Naive B cell (primary cell): ENCODE data around the gene NELFE. TPM values are rescaled to one million over a fixed set of nuclear protein-coding genes. Genes with fewer than 3 reads are reported as not detected.

Experiments
- ATAC-seq, 2 donors: fragments of 150-1000 bp; cut with Tn5 transposase; 2 replicates each; pipeline ENCODE4 v1.10.0; 2021; ENCODE audit warnings: low read depth in 2 of 2, mild to moderate bottlenecking in 2 of 2, moderate library complexity in 2 of 2
- DNase-seq: peaks from one replicate; pipeline ENCODE4 v3.0.0; 2022
- H3K27ac Mint-ChIP-seq, 6 donors: one replicate each; pipeline ENCODE4 v1.8.0; 2020 to 2022; ENCODE audit warnings: mild to moderate bottlenecking in 6 of 6, mixed read lengths in 6 of 6, moderate library complexity in 5 of 6, inconsistent platforms in 2 of 6
- H3K27me3 Mint-ChIP-seq, 3 donors: one replicate each; pipeline ENCODE4 v1.8.0; 2021 to 2022; ENCODE audit warnings: mixed read lengths in 3 of 3, mild to moderate bottlenecking in 1 of 3
- H3K36me3 Mint-ChIP-seq, 2 donors: one replicate each; pipeline ENCODE4 v1.8.0; 2020 to 2022; ENCODE audit warnings: mixed read lengths in 2 of 2, inconsistent platforms in 1 of 2, mild to moderate bottlenecking in 1 of 2
- H3K4me1 Mint-ChIP-seq, 3 donors: one replicate each; pipeline ENCODE4 v1.8.0; 2020 to 2022; ENCODE audit warnings: mixed read lengths in 3 of 3, inconsistent platforms in 1 of 3, mild to moderate bottlenecking in 1 of 3, moderate library complexity in 1 of 3
- H3K4me3 Mint-ChIP-seq, 8 donors: one replicate each; pipeline ENCODE4 v1.8.0; 2020 to 2022; ENCODE audit warnings: mild to moderate bottlenecking in 8 of 8, mixed read lengths in 8 of 8, moderate library complexity in 8 of 8, inconsistent platforms in 2 of 8
- H3K9me3 Mint-ChIP-seq, 7 donors: one replicate each; pipeline ENCODE4 v1.8.0; 2020 to 2022; ENCODE audit warnings: mixed read lengths in 7 of 7, mild to moderate bottlenecking in 5 of 7, inconsistent platforms in 2 of 7, moderate library complexity in 1 of 7
- polyA plus RNA-seq, 6 donors: library from polyadenylated mRNA; unstranded; fragments of 300-500 nt; fragmentation: Illumina TruSeq; gene quantifications; one replicate each; pipeline ENCODE4 v1.2.3, GENCODE V29; 2021; ENCODE audit warnings: low read depth in 6 of 6

Gene NELFE
- polyA plus RNA-seq, 6 donors from 2014 or later = 59.1 to 104 (median 65.3) TPM

- Mint-ChIP-seq H3K27ac (peak overlapping the region in 2 of 6 donors; percentile 20 to 21), H3K27me3 (no peaks in the 10 kb centered on the region), H3K9me3 (no peaks in the 10 kb centered on the region), H3K36me3 (peaks cover 12 to 25% of the 10 kb centered on the region in 2 donors), H3K4me3 (peak overlapping the region in 1 of 8 donors; percentile 27), H3K4me1 (peaks cover 5 to 20% (median 6%) of the 10 kb centered on the region in 3 donors)
- ATAC-seq (peak; percentile 23 to 38), DNase-seq (peak; percentile 15)
These were observed 6.5 kb downstream of the NELFE start for GRCh38 chr6:31952140-31952805.

- H3K4me3 Mint-ChIP-seq = peak overlapping the region in 1 of 8 donors; percentile 58
- H3K27me3 Mint-ChIP-seq = peaks cover 5 to 16% (median 8%) of the 10 kb centered on the region in 3 donors
- H3K27ac Mint-ChIP-seq = no peak overlapping the region
- DNase-seq (no peak), ATAC-seq (no peak)
- peaks cover 12 to 23% of the 10 kb centered on the region in 2 donors for H3K36me3 Mint-ChIP-seq
- H3K4me1 Mint-ChIP-seq = peaks cover 0 to 20% (median 10%) of the 10 kb centered on the region in 3 donors
- H3K9me3 Mint-ChIP-seq = no peaks in the 10 kb centered on the region
These were observed 8.7 kb downstream of the NELFE start for GRCh38 chr6:31949926-31950548.

DNA sequence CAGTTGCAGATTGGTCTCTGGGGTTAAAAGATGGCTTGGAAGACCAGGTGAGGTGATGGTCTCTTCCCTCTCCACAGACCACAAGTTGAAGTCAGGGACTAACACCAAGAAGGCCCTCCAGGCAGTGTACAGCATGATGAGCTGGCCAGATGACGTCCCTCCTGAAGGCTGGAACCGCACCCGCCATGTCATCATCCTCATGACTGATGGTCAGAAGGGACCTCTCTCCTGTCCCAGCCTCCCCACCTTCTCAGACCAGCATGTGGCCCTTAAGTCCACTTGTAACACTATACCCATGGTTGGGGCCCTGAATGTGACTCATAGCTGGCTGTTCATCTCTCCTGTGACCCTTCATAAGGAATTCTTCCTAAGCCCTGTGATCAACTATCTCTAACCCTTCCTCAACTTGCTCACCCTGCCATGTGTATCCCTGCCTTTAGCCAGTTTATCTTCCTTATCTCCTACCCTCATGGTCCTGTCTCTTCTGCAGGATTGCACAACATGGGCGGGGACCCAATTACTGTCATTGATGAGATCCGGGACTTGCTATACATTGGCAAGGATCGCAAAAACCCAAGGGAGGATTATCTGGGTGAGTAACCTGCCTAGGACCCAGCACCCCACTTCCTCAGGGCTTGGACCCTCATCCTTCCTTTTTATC is 9.9 kb downstream of the NELFE start:
- H3K27me3 Mint-ChIP-seq = peaks cover 5 to 25% (median 17%) of the 10 kb centered on the region in 3 donors
- H3K4me3 Mint-ChIP-seq = no peak overlapping the region
- peaks cover 0 to 20% (median 15%) of the 10 kb centered on the region in 3 donors for H3K4me1 Mint-ChIP-seq
- DNase-seq (no peak), ATAC-seq (no peak)
- no peaks in the 10 kb centered on the region for H3K9me3 Mint-ChIP-seq
- peak overlapping the region in 4 of 6 donors; percentile 50 to 88 (median 54) for H3K27ac Mint-ChIP-seq
- H3K36me3 Mint-ChIP-seq = peaks cover 1 to 11% of the 10 kb centered on the region in 2 donors

DNA sequence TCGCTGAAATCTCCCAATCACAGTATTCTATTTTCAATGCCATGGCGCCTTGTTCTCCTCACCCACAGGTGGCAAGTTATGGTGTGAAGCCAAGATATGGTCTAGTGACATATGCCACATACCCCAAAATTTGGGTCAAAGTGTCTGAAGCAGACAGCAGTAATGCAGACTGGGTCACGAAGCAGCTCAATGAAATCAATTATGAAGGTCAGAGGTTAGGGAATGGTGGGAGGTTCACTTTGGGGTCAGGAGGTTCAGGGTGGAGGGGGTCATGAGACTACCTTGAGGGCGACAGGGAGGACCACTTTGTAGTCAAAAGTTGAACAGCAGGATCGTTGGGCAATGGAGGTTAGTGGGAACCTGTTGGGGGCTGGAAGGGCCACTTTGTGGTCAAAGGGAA is 10.5 kb downstream of the NELFE start:
- no peaks in the 10 kb centered on the region for H3K9me3 Mint-ChIP-seq
- ATAC-seq = no peak
- peaks cover 0 to 18% (median 15%) of the 10 kb centered on the region in 3 donors for H3K4me1 Mint-ChIP-seq
- peaks cover 0 to 6% of the 10 kb centered on the region in 2 donors for H3K36me3 Mint-ChIP-seq
- no peak for DNase-seq
- peaks cover 5 to 31% (median 23%) of the 10 kb centered on the region in 3 donors for H3K27me3 Mint-ChIP-seq
- peak overlapping the region in 2 of 8 donors; percentile 14 to 37 for H3K4me3 Mint-ChIP-seq
- peak overlapping the region in 4 of 6 donors; percentile 71 to 97 (median 81) for H3K27ac Mint-ChIP-seq

DNA sequence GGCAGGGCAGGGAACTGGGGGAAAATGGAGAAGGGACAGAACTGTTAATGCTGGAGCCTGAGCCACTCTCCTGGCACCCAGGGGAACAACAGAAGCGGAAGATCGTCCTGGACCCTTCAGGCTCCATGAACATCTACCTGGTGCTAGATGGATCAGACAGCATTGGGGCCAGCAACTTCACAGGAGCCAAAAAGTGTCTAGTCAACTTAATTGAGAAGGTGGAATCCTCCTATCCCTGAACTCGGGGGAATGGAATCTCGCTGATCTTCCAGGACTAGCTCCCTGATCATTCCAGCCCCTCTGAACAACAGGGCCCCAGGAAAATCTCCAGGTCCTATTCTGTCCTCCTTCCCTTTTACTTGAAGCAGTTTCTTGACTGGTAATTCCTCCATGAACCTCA is 10.9 kb downstream of the NELFE start:
- H3K4me1 Mint-ChIP-seq = peaks cover 0 to 15% (median 13%) of the 10 kb centered on the region in 3 donors
- peaks cover 5 to 36% (median 26%) of the 10 kb centered on the region in 3 donors for H3K27me3 Mint-ChIP-seq
- peak overlapping the region in 2 of 6 donors; percentile 71 to 74 for H3K27ac Mint-ChIP-seq
- no peak overlapping the region for H3K4me3 Mint-ChIP-seq
- peaks cover 0 to 1% of the 10 kb centered on the region in 2 donors for H3K36me3 Mint-ChIP-seq
- ATAC-seq = no peak
- no peaks in the 10 kb centered on the region for H3K9me3 Mint-ChIP-seq
- no peak for DNase-seq

GRCh38 chr6:31947070-31947675 is 11.6 kb downstream of the NELFE start:
- ATAC-seq (no peak), DNase-seq (no peak)
- Mint-ChIP-seq H3K36me3 (no peaks in the 10 kb centered on the region), H3K27me3 (peaks cover 11 to 42% (median 33%) of the 10 kb centered on the region in 3 donors), H3K9me3 (no peaks in the 10 kb centered on the region), H3K4me1 (peaks cover 0 to 15% (median 11%) of the 10 kb centered on the region in 3 donors), H3K4me3 (no peak overlapping the region), H3K27ac (no peak overlapping the region)

GRCh38 chr6:31946370-31946885 is 12.3 kb downstream of the NELFE start:
- H3K27ac Mint-ChIP-seq = peak overlapping the region in 1 of 6 donors; percentile 52
- H3K9me3 Mint-ChIP-seq = no peaks in the 10 kb centered on the region
- peaks cover 12 to 45% (median 35%) of the 10 kb centered on the region in 3 donors for H3K27me3 Mint-ChIP-seq
- DNase-seq (no peak), ATAC-seq (no peak)
- H3K36me3 Mint-ChIP-seq = no peaks in the 10 kb centered on the region
- peaks cover 0 to 15% (median 11%) of the 10 kb centered on the region in 3 donors for H3K4me1 Mint-ChIP-seq
- no peak overlapping the region for H3K4me3 Mint-ChIP-seq

DNA sequence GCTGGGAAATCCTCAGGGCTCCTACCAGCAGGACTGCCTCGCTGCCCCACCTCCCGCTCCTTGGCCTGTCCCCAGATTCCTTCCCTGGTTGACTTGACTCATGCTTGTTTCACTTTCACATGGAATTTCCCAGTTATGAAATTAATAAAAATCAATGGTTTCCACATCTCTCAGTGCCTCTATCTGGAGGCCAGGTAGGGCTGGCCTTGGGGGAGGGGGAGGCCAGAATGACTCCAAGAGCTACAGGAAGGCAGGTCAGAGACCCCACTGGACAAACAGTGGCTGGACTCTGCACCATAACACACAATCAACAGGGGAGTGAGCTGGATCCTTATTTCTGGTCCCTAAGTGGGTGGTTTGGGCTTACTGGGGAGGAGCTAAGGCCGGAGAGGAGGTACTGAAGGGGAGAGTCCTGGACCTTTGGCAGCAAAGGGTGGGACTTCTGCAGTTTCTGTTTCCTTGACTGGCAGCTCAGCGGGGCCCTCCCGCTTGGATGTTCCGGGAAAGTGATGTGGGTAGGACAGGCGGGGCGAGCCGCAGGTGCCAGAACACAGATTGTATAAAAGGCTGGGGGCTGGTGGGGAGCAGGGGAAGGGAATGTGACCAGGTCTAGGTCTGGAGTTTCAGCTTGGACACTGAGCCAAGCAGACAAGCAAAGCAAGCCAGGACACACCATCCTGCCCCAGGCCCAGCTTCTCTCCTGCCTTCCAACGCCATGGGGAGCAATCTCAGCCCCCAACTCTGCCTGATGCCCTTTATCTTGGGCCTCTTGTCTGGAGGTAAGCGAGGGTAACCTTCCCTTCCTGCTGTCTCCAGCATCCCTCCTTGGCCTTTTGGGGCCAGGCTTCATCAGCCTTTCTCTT is 13.0 kb downstream of the NELFE start, which contains the start of gene CFB:
CFB (plus strand) TSS at position 589 of the 863 bp plus-strand sequence; CDS start at position 716, 127 bp downstream.
- Mint-ChIP-seq H3K4me1 (peaks cover 0 to 15% (median 11%) of the 10 kb centered on the region in 3 donors), H3K9me3 (no peaks in the 10 kb centered on the region), H3K4me3 (no peak within 1 kb of the TSS), H3K27ac (peak within 1 kb of the TSS in 2 of 6 donors; percentile 18 to 52), H3K27me3 (peaks cover 12 to 47% (median 35%) of the 10 kb centered on the region in 3 donors), H3K36me3 (no peaks in the 10 kb centered on the region)
- no peak for DNase-seq
- no peak for ATAC-seq

GRCh38 chr6:31945154-31945506 is 13.6 kb downstream of the NELFE start:
- no peak overlapping the region for H3K4me3 Mint-ChIP-seq
- peaks cover 12 to 52% (median 35%) of the 10 kb centered on the region in 3 donors for H3K27me3 Mint-ChIP-seq
- H3K27ac Mint-ChIP-seq = no peak overlapping the region
- H3K36me3 Mint-ChIP-seq = no peaks in the 10 kb centered on the region
- DNase-seq (no peak), ATAC-seq (no peak)
- peaks cover 0 to 15% (median 11%) of the 10 kb centered on the region in 3 donors for H3K4me1 Mint-ChIP-seq
- H3K9me3 Mint-ChIP-seq = no peaks in the 10 kb centered on the region

DNA sequence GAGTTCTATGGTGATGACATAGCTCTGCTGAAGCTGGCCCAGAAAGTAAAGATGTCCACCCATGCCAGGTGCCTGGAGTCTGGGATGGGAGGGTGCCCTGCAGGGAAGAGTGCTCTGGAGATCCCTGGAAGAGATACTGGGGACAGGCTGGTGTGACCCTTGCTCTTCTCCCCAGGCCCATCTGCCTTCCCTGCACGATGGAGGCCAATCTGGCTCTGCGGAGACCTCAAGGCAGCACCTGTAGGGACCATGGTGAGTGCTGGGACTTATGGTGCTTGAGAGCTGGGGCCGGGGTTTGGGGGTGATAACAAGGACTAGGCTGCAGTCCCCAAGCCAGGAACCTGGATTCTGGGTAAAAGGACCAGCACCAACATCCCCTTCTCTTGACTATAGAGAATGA is 15.0 kb downstream of the NELFE start:
- no peaks in the 10 kb centered on the region for H3K9me3 Mint-ChIP-seq
- no peak overlapping the region for H3K4me3 Mint-ChIP-seq
- H3K27ac Mint-ChIP-seq = no peak overlapping the region
- H3K4me1 Mint-ChIP-seq = peaks cover 0 to 11% (median 10%) of the 10 kb centered on the region in 3 donors
- DNase-seq (no peak), ATAC-seq (no peak)
- peaks cover 12 to 52% (median 35%) of the 10 kb centered on the region in 3 donors for H3K27me3 Mint-ChIP-seq
- no peaks in the 10 kb centered on the region for H3K36me3 Mint-ChIP-seq

DNA sequence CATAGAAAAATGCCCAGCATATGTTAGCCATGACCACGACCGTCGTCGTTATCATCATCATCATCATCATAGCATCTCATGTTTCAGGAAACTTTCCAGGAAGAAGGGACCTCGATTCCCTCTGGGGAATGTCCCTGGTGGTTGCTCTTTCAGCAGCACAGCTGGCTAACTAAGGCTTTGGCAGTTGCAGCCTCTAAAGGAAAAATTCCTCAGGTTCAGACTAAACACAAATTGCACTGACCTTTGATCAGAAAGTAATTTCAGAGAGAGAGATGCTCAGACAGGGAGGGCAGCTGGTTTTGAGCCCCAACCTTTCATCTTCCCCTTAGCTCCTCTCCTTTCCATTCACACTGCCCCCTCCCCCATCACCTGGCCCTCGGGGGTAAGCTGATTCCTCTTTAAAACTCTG is 18.5 kb downstream of the NELFE start:
- no peak overlapping the region for H3K27ac Mint-ChIP-seq
- no peaks in the 10 kb centered on the region for H3K9me3 Mint-ChIP-seq
- peaks cover 9 to 37% (median 29%) of the 10 kb centered on the region in 3 donors for H3K27me3 Mint-ChIP-seq
- no peaks in the 10 kb centered on the region for H3K36me3 Mint-ChIP-seq
- DNase-seq = no peak
- ATAC-seq = no peak
- no peak overlapping the region for H3K4me3 Mint-ChIP-seq
- H3K4me1 Mint-ChIP-seq = peaks cover 0 to 7% (median 0%) of the 10 kb centered on the region in 3 donors

- peaks cover 0 to 1% (median 0%) of the 10 kb centered on the region in 7 donors for H3K9me3 Mint-ChIP-seq
These were observed 22.9 kb downstream of the NELFE start for GRCh38 chr6:31935823-31936222.

More at GRCh38 chr6:31935823-31936222, 22.9 kb downstream of the NELFE start:
- ATAC-seq (no peak), DNase-seq (no peak)
- Mint-ChIP-seq H3K4me3 (no peak overlapping the region), H3K27ac (peak overlapping the region in 2 of 6 donors; percentile 23 to 52), H3K27me3 (peaks cover 0 to 14% (median 4%) of the 10 kb centered on the region in 3 donors), H3K4me1 (no peaks in the 10 kb centered on the region), H3K36me3 (no peaks in the 10 kb centered on the region)
